GM12878 (cell line): ENCODE measurements around the gene ACCS. TPM values are rescaled to one million over a fixed set of nuclear protein-coding genes. Genes with fewer than 3 reads are reported as not detected.

ENCODE experiments used
- ATAC-seq: fragments of 200-7000 bp; cut with Tn5 transposase; 3 replicates; pipeline ENCODE4 v1.9.1; 2020; ENCODE audit warnings: mild to moderate bottlenecking, moderate library complexity
- BruUV-seq: library from RNA; stranded (reverse); fragments of 400-500 nt; replicated peaks from 2 replicates; lab custom pipeline; 2021; lab: Mats Ljungman, UMichigan
- CTCF ChIA-PET: fragments of 300-600 bp; sonication (Branson Sonifier 250); formaldehyde crosslinking; extraction: SDS; loops from one replicate; lab custom pipeline; 2021; ENCODE audit warnings: inconsistent platforms; lab: Yijun Ruan, JAX
- POLR2A ChIA-PET: fragments of 350-600 bp; formaldehyde crosslinking; extraction: SDS; loops from one replicate; lab custom pipeline; 2021; ENCODE audit warnings: inconsistent platforms; lab: Charles Lee
- RAD21 ChIA-PET: fragments of 300-600 bp; sonication (Branson Sonifier 250); formaldehyde crosslinking; loops from one replicate; lab custom pipeline; 2023; ENCODE audit warnings: antibody characterized with exemption; ENCODE audit not compliant: unreplicated experiment; lab: Charles Lee
- SMC1A ChIA-PET: fragments of 300-600 bp; sonication (Branson Sonifier 250); formaldehyde crosslinking; loops from one replicate; lab custom pipeline; 2023; ENCODE audit not compliant: unreplicated experiment, uncharacterized antibody; lab: Charles Lee
- DNase-seq: peaks from one replicate; pipeline ENCODE4 v3.0.0-alpha.2; 2011; ENCODE audit warnings: low read depth, low spot score
- FAIRE-seq: peaks from 3 replicates; lab custom pipeline; 2011; peaks lifted over from hg19 to GRCh38; lab: Jason Lieb, UNC
- H2AFZ ChIP-seq: 2 replicates; pipeline ENCODE4 v1.6.0; 2011; ENCODE audit warnings: low read depth, low read length, control low read depth; ENCODE audit not compliant: control insufficient read depth
- H3K27ac ChIP-seq: 2 replicates; pipeline ENCODE4 v1.5.1; 2011; ENCODE audit warnings: control low read depth; ENCODE audit not compliant: control insufficient read depth, insufficient read depth
- H3K27me3 ChIP-seq, 2 experiments: replicated peaks in 1 of 2; 2 replicates each; pipeline versions ENCODE4 v1.6.0 to v1.6.1; 2011; ENCODE audit warnings: low read length in 1 of 2; ENCODE audit not compliant: control insufficient read depth in 2 of 2, insufficient read depth in 2 of 2
- H3K36me3 ChIP-seq, 2 experiments: 2 replicates each; pipeline ENCODE4 v1.5.1; 2011; ENCODE audit warnings: low read length in 1 of 2; ENCODE audit not compliant: control insufficient read depth in 2 of 2, insufficient read depth in 2 of 2
- H3K4me1 ChIP-seq: 2 replicates; pipeline ENCODE4 v1.6.1; 2011; ENCODE audit warnings: mild to moderate bottlenecking, low read length, moderate library complexity, mixed read lengths; ENCODE audit not compliant: control insufficient read depth, insufficient read depth
- H3K4me2 ChIP-seq: 2 replicates; pipeline ENCODE4 v1.6.0; 2011; ENCODE audit warnings: control low read depth; ENCODE audit not compliant: control insufficient read depth, insufficient read depth
- H3K4me3 ChIP-seq: fragments of 200-600 bp; sonication (generic); 2 replicates; pipeline ENCODE4 v1.5.1; 2016
- H3K79me2 ChIP-seq: 2 replicates; pipeline ENCODE4 v1.6.0; 2011; ENCODE audit warnings: low read length; ENCODE audit not compliant: control insufficient read depth, insufficient read depth
- H3K9ac ChIP-seq: 2 replicates; pipeline ENCODE4 v1.8.0; 2011; ENCODE audit warnings: low read length, control low read depth, mixed read lengths; ENCODE audit not compliant: control insufficient read depth, insufficient read depth
- H3K9me3 ChIP-seq: replicated peaks from 3 replicates; pipeline ENCODE4 v1.5.1; 2011; ENCODE audit warnings: mild to moderate bottlenecking, low read length; ENCODE audit not compliant: control insufficient read depth, insufficient read depth
- H4K20me1 ChIP-seq: 2 replicates; pipeline ENCODE4 v1.6.0; 2011; ENCODE audit not compliant: control insufficient read depth, insufficient read depth
- ESRRA ChIP-seq: IDR thresholded peaks from 2 replicates; pipeline ENCODE4 v1.6.1; 2012; ENCODE audit warnings: mild to moderate bottlenecking, low read length, improper control_type of control experiment
- ETV6 ChIP-seq, 2 experiments: fragments of 450-650 bp in 1 of 2; IDR thresholded peaks in 1 of 2; conservative IDR thresholded peaks in 1 of 2; 2 replicates each; pipeline ENCODE4 v1.6.1; 2014; ENCODE audit warnings: antibody characterized with exemption in 1 of 2, borderline replicate concordance in 1 of 2, low read depth in 1 of 2, mild to moderate bottlenecking in 1 of 2, moderate library complexity in 1 of 2
- HDAC2 ChIP-seq: fragments of 200-600 bp; sonication (generic); IDR thresholded peaks from 2 replicates; pipeline ENCODE4 v1.6.1; 2017
- RAD21 ChIP-seq: IDR thresholded peaks from 2 replicates; pipeline ENCODE4 v1.6.1; 2011; ENCODE audit warnings: mild to moderate bottlenecking, low read depth, low read length, moderate library complexity; ENCODE audit not compliant: insufficient read depth
- RAD51 ChIP-seq: fragments of 450-650 bp; IDR thresholded peaks from 2 replicates; pipeline ENCODE4 v1.6.1; 2016; ENCODE audit warnings: moderate library complexity, mild to moderate bottlenecking, inconsistent platforms
- YY1 ChIP-seq: IDR thresholded peaks from 2 replicates; pipeline ENCODE4 v1.6.1; 2011; ENCODE audit warnings: low read depth, mild to moderate bottlenecking, low read length
- ZNF24 ChIP-seq: fragments of 450-650 bp; IDR thresholded peaks from 2 replicates; pipeline ENCODE4 v1.6.1; 2017; ENCODE audit warnings: antibody characterized with exemption, mild to moderate bottlenecking
- WGBS: methylation state at CpG from one replicate; pipeline ENCODE4 v1.1.6; 2016; ENCODE audit warnings: low lambda C conversion rate; ENCODE audit not compliant: insufficient replicate concordance, insufficient coverage; ENCODE audit errors: missing lambda C conversion rate; 5-methylcytosine and 5-hydroxymethylcytosine counted together
- in situ Hi-C: fragments of 300-500 bp; cut with MboI; formaldehyde crosslinking; loops from 9 replicates; pipeline ENCODE4 v1.14.3; 2018; ENCODE audit warnings: mixed read lengths
- intact Hi-C: fragments of 100-400 bp; cut with micrococcal nuclease; formaldehyde crosslinking; loops from one replicate; pipeline ENCODE4 v1.14.2; 2022; ENCODE audit not compliant: unreplicated experiment
- polyA plus RNA-seq, 11 experiments: library from polyadenylated mRNA; depleted of rRNA in 4 of 11; unstranded in 6 of 11; stranded (reverse) in 5 of 11; fragments of >200 nt; fragmentation: Nextera tagmentation in 4 of 11; fragmentation: Illumina TruSeq in 1 of 11; extraction: Ambion mirVana in 4 of 11; extraction: Trizol in 1 of 11; gene quantifications; 1 replicate in 1 of 11; 2 replicates in 10 of 11; pipeline versions ENCODE4 v1.2.1 to v1.2.3, GENCODE V29; 2011 to 2016; ENCODE audit warnings: inconsistent platforms in 2 of 11, missing spikeins in 2 of 11, low read depth in 1 of 11
- total RNA-seq, 4 experiments: library from RNA; depleted of rRNA in 3 of 4; stranded (reverse); fragments of >200 nt in 3 of 4; fragmentation: Illumina TruSeq in 1 of 4; extraction: Trizol in 1 of 4; gene quantifications; 2 replicates each; pipeline versions ENCODE4 v1.2.1 to v1.2.3, GENCODE V29; 2013 to 2021
- TF ChIP-seq, protein P1 (sequence below): fragments of 150-350 bp; IDR thresholded peaks from 2 replicates; pipeline ENCODE4 v1.6.1; 2016; ENCODE audit warnings: low read depth, low read length

The ACCS gene
- total and polyA plus RNA-seq, 10 of the 15 experiments (the other 5 are each of a cell fraction or from before 2014, with no cell fraction given): 4.8 to 35.9 (median 17.0) TPM

DNA sequence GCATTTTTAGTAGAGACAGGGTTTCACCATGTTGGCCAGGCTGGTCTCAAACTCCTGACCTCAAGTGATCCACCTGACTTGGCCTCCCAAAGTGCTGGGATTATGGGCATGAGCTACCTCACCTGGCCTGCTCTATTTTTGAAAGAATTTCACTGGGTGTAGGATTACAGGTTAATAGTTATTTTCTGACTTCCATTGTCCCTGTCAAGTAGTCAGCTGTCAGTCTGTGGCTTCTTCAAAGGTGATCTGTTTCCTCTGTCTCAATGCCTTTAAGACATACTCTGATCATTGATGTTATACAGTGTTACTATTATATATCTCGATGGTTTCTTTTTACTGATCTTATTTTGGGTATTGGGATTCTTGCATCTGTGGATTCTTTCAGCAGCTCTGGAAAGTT, 19.3 kb downstream of the ACCS start (continued):
- TF ChIP-seq, protein P1, sequence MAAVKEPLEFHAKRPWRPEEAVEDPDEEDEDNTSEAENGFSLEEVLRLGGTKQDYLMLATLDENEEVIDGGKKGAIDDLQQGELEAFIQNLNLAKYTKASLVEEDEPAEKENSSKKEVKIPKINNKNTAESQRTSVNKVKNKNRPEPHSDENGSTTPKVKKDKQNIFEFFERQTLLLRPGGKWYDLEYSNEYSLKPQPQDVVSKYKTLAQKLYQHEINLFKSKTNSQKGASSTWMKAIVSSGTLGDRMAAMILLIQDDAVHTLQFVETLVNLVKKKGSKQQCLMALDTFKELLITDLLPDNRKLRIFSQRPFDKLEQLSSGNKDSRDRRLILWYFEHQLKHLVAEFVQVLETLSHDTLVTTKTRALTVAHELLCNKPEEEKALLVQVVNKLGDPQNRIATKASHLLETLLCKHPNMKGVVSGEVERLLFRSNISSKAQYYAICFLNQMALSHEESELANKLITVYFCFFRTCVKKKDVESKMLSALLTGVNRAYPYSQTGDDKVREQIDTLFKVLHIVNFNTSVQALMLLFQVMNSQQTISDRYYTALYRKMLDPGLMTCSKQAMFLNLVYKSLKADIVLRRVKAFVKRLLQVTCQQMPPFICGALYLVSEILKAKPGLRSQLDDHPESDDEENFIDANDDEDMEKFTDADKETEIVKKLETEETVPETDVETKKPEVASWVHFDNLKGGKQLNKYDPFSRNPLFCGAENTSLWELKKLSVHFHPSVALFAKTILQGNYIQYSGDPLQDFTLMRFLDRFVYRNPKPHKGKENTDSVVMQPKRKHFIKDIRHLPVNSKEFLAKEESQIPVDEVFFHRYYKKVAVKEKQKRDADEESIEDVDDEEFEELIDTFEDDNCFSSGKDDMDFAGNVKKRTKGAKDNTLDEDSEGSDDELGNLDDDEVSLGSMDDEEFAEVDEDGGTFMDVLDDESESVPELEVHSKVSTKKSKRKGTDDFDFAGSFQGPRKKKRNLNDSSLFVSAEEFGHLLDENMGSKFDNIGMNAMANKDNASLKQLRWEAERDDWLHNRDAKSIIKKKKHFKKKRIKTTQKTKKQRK: no peak
- TF ChIP-seq YY1: no peak

DNA sequence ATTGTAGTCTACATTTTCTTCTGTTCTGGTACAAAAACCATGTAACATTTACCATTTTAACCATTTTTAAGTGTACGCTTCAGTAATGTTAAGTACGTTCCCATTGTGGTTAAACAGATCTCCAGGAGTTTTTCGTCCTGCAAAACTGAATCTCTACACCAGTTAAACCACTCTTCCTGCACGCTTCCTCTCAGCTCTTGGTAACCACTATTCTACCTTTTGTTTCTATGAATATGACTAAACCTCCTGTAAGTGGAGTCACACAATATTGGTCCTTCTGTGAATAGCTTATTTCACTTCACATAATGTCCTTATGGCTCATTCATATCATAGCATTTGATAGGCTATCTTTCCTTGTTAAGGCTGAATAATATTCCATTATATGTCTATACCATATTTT, 22.3 kb downstream of the ACCS start:
- CTCF ChIA-PET: no interaction called here
- intact Hi-C loops (no loop called here), in situ Hi-C loops (no loop called here)
- H3K79me2 ChIP-seq: no peaks in the 10 kb centered on the region
- no peak for FAIRE-seq
- H4K20me1 ChIP-seq: no peaks in the 10 kb centered on the region
- H3K9ac ChIP-seq: no peak overlapping the region
- RAD21 ChIA-PET: no interaction called here
- no peak overlapping the region for H3K4me2 ChIP-seq
- no TSS peak for BruUV-seq
- H2AFZ ChIP-seq: no peak overlapping the region
- no peaks in the 10 kb centered on the region for H3K36me3 ChIP-seq
- no peak overlapping the region for H3K4me3 ChIP-seq
- POLR2A ChIA-PET: no interaction called here
- H3K4me1 ChIP-seq: no peaks in the 10 kb centered on the region
- no peaks in the 10 kb centered on the region; a peak in 1 of 4 replicates for H3K27me3 ChIP-seq
- no peak overlapping the region for H3K27ac ChIP-seq
- SMC1A ChIA-PET: interaction anchor here (0.6 to 1.4 kb wide), 3 partner anchors 11 to 203 kb away, joined by 3 read pairs; no protein-coding TSS in a partner anchor
- WGBS: 69% methylated on average over 4 of the region's 4 CpGs
- no peaks in the 10 kb centered on the region; the same call in 1 of the 3 replicates for H3K9me3 ChIP-seq
- TF ChIP-seq ZNF24 (no peak), RAD51 (no peak), HDAC2 (no peak), ESRRA (no peak), ETV6 (conservative IDR thresholded peaks at IDR 0.05 in 1 of 2, IDR thresholded peaks at IDR 0.05 in 1 of 2; ENCODE audit: borderline replicate concordance in 1 of 2, low read depth in 1 of 2) (no peak), RAD21 (no peak)
- no peak for DNase-seq
- no peak for ATAC-seq
